T-helper 1 cell (primary cell): ENCODE data around the gene EP300.
A peak's percentile ranks its signal among the peaks of the same experiment; 100 is the strongest.
"Not testable (repeated sequence)": the region's sequence is repeated elsewhere in the genome, so short reads cannot be mapped to it uniquely, and the experiment has no call there.

ENCODE experiments used
- DNase-seq, 5 donors: peaks; one replicate each; pipeline ENCODE4 v3.0.0-alpha.2; 2012 to 2020
- total RNA-seq, 4 donors: gene quantifications; one replicate each; lab custom pipeline; 2026; lab: John Stamatoyannopoulos, UW

Gene EP300
- 160 to 221 (median 198) reads per million in 4 donors for total RNA-seq

DNA sequence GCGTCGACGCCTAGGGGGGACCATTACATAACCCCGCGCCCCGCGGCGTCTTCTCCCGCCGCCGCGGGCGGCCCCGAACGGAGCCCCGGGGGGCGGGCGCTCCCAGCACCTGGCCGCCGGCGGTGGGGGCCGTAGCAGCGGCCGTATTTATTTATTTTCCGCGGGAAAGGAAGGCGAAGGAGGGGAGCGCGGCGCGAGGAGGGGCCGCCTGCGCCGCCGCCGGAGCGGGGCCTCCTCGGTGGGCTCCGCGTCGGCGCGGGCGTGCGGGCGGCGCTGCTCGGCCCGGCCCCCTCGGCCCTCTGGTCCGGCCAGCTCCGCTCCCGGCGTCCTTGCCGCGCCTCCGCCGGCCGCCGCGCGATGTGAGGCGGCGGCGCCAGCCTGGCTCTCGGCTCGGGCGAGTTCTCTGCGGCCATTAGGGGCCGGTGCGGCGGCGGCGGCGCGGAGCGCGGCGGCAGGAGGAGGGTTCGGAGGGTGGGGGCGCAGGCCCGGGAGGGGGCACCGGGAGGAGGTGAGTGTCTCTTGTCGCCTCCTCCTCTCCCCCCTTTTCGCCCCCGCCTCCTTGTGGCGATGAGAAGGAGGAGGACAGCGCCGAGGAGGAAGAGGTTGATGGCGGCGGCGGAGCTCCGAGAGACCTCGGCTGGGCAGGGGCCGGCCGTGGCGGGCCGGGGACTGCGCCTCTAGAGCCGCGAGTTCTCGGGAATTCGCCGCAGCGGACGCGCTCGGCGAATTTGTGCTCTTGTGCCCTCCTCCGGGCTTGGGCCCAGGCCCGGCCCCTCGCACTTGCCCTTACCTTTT is at the start of gene EP300:
Gene EP300 (plus strand): TSS at position 570 of the 795 bp plus-strand sequence. CDS start 413 bp downstream, outside the sequence.
- peak; percentile 80 to 87 (median 85) for DNase-seq

DNA sequence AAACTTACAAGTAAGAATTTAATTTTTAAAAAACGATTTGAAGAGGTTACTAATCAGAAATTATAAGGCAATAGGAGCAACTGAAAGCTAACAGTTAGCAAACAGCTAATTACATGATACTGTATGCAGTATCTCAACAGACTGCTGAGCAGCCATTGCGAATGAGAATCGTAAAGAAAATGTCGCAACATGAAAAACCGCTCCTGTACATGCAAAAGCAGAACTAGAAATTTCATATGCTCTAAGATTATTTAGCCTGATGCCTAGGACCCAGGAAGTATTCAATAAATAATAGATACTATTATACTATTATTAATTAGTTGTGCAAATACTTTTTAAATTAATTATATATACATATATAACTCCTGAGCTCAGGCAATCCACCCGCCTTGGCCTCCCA is 48.7 kb upstream of the EP300 start:
- no peak for DNase-seq

DNA sequence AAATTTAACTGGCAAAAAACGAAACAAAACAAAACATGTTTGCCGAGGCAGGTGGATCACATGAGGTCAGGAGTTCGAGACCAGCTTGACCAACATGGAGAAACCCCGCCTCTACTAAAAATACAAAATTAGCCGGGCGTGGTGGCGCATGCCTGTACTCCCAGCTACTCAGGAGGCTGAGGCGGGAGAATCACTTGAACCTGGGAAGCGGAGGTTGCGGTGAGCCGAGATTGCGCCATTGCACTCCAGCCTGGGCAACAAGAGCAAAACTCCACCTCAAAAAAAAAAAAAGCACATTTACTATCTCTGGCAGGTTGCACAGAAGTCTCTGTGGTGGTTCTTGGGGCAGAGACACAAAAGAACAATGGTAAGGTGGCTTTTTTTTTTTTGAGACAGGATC is 46.8 kb upstream of the EP300 start:
- DNase-seq: not testable (repeated sequence)

DNA sequence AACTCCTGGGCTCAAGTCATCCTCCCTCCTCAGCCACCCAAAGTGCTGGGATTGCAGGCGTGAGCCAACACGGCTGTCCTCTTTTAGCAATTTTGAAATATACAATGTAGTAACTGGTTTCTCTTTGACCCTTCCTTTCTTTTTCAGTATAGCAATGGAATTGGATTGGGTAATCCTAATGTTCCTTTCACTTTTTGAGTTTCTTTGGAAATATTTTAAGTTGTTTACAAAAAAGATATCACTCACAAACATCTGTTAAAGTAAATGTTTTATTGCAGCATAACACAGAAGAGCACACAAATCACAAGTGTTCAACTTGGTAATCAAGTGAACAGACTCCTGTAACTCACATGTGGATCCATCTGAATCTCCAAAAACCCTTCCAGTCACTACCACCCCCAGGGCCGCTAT is 44.6 kb upstream of the EP300 start:
- no peak for DNase-seq

DNA sequence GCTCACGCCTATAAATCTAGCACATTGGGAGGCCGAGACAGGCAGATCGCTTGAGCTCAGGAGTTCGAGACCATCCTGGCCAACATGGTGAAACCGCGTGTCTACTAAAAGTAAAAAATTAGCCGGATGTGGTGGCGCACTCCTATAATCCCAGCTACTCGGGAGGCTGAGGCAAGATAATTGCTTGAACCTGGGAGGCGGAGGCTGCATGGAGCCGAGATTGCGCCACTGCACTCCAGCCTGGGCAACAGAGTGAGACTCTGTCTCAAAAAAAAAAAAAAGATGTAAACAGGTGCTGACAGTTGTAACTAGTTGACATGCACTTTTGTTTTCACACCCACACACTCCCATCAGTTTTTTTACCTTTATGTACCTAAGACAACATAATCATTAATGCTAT is 44.0 kb upstream of the EP300 start:
- DNase-seq: not testable (repeated sequence)

DNA sequence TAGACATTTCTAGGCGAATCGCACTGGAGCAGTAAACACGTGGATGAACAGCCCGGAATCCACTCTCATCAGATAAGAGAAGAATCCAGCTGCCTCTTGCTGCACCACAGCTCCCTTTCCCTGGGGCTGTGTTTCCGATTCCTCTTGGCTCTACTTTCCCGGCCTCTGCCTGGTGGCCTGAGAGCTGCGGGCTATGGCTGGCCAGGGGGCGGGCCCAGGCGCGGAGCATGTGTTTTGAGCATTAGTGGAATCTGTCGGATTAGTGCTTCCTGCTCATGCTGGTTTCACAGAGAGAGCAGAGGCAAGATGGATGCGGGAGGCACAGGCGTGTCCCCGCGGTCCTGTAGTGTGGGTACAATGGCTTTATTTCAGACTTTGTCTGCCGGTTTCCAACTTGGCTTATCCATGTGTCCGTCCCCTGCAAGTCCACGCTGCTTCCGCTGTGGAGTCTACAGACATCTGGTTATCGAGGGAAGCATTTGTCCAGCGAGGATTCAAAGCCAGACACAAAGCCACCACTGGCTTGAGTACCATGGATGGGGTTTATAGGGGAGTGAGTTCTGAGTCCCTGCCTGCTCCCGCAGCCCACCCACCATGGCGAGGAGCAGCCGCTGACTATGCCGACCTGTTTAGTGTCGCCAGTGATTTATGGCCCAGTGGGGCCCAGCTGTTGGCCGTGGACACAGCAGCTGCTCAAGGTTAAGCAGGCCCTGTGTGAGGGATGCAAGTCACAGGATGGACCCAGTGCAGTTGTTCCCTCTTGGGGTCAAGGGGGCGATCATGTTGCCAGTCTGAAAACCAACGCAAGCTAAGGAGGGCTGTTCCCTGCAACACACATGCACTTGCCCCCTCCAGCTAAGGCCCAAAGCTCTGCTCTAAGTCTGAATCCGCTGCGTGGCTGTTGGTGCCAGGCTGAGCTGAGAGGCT is 43.3 kb upstream of the EP300 start:
- no peak for DNase-seq

DNA sequence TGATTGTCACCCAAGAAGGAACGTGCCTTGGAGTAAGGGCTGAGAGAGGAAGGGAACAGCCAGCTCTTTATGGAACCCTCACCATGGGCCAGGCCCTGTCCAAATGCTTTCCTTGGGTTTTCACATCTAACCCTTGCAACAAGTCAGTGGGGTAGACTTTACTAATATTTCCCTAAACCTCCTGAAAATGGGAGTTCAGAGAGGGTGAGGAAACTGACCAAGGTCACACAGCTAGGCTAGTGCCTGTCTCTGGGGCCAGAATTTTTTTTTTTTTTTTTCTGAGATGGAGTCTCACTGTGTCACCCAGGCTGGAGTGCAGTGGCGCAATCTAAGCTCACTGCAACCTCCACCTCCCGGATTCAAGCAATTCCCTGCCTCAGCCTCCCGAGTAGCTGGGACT is 42.6 kb upstream of the EP300 start:
- not testable (repeated sequence) for DNase-seq

DNA sequence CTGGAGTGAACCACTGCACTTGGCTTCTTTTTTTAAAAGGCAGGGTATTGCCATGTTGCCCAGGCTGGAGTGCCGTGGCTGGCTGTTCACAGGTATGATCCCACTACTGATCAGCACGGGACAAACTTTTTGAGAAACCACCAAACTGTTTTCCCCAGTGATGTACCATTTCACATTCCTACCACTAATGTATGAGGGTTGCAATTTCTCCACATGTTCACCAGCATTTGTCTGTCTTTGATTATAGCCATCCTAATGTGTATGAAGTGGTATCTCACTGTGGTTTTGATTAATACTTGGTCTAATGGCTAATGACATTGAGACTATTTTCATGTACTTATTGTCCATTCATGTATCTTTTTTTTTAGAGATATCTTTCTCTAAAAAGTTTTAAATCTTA is 41.5 kb upstream of the EP300 start:
- no peak for DNase-seq

DNA sequence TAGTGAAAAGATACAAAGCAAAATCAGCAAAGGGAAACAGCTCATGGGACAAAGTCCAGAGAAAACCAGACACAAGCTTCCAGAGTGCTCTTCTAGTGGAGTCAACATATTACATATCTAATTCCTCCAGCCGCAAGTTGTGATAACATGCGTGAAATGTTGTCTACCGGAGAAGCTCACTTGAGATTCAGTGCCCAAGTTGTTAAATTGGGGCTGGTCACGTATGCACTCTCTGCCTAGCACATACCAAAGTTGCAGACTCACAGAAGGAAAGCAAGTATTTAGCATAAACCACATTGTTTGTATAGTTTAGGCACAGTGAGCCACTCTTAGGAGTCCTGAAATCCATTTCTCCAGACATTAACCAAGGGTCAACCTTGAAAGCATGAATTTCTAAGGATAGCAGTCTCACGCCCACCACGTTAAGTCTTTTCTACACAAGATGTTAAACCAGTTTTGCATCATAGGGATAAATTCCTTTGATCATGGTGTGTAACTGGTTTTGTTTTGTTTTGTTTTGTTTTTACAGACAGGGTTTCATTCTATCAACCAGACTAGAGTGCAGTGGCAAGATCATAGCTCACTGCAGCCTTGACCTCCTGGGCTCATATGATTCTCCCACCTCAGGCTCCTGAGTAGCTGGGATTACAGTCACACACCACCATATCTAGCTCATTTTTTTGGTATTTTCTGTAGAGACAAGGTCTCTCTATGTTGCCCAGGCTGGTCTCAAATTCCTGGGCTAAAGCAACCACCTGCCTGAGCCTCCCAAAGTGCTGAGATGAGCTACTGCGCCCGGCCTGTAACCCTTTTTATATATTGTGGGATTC is 39.5 kb upstream of the EP300 start:
- DNase-seq: no peak

DNA sequence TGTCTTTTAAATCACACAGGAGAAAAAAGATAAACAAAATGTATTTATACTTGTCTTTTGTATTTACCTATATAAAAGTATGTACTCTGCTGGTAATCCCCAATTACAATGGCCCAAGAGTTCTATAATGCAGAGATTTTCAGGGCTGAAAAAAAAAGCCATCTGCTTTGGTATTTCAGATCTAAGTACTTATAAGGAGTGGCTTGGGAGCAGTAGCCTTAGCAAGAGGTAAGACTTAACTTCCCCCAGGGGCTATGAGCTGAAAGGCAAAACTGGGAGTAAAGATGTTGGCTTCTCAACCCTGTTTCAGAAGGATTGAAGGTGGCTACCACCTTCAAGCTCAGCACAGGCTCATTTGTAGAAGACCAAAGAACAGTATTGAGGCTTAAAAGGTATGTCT is 35.3 kb upstream of the EP300 start:
- no peak for DNase-seq

DNA sequence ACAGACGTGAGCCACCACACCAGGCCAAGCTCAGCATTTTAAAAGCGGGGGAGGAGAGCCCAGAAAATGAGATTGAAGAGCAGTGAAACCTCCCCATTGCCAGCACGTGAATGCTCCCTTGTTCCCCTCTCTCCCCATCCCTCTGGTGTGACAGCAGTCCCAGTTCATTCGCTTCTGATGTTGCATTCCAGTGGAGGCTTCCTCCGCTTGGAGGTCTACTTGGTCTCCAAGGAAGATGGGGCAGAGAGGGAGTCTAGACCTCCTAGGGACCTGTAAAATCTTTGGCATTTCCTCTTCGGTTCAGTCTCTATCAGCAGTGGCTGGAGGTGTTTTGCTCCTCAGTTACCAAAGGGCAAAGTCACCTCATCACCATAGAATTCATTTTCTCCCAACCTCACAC is 30.2 kb upstream of the EP300 start:
- DNase-seq: no peak

DNA sequence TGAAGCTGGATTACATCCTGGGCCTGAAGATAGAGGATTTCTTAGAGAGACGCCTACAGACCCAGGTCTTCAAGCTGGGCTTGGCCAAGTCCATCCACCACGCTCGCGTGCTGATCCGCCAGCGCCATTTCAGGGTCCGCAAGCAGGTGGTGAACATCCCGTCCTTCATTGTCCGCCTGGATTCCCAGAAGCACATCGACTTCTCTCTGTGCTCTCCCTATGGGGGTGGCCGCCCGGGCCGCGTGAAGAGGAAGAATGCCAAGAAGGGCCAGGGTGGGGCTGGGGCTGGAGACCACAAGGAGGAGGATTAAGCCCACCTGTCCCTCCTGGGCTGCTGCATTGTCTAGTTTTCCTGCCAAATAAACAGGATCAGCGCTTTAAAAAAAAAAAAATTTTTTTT is 28.1 kb upstream of the EP300 start:
- not testable (repeated sequence) for DNase-seq

DNA sequence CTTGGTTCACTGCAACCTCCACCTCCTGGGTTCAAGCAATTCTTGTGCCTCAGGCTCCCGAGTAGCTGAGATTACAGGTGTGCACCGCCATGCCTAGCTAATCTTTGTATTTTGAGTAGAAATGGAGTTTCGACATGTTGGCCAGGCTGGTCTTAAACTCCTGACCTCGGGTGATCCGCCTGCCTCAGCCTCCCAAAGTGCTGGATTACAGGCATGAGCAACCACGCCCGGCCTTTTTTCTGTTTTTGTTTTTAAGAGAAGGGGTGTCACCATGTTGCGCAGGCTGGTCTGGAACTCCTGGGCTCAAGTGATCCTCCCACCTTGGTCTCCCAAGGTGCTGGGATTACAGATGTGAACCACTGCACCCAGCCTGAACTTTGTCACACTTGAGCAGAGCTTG is 26.1 kb upstream of the EP300 start:
- DNase-seq: not testable (repeated sequence)

DNA sequence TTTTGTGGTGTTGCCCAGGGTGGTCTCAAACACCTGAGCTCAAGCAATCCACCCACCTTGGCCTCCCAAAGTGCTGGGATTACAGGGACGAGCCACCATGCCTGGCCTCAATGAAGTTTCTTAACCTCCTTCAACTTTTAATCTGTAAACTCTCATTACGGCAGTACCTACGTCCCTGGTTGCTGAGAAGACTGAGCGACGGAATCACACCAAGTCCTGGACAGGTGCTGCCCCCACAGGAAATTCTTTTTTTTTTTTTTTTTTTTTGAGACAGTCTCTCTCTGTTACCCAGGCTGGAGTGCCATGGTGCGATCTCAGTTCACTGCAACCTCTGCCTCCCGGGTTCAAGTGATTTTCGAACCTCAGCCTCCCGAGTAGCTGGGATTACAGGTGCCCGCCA is 24.4 kb upstream of the EP300 start:
- not testable (repeated sequence) for DNase-seq

DNA sequence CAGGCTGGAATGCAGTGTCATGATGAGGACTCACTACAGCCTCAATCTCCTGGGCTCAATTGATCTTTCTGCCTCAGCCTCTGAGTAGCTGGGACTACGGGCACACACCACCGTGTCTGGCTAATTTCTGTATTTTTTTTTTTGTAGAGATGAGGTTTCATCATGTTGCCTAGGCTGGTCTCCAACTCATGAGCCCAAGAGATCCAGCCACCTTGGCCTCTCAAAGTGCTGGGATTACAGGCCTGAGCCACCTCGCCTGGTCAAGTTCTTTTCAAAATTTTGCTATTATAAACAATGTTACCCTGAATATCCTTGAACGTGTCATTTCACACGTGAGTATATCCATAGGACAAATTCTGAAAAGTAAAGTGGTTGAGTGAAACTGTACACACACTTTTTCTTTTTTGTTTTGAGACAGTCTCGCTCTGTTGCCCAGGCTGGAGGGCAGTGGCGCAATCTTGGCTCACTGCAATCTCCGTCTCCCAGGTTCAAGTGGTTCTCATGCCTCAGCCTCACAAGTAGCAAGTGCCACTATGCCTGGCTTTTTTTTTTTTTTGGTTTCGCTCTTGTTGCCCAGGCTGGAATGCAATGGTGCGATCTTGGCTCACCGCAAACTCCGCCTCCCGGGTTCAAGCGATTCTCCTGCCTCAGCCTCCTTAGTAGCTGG is 21.6 kb upstream of the EP300 start:
- no peak for DNase-seq

DNA sequence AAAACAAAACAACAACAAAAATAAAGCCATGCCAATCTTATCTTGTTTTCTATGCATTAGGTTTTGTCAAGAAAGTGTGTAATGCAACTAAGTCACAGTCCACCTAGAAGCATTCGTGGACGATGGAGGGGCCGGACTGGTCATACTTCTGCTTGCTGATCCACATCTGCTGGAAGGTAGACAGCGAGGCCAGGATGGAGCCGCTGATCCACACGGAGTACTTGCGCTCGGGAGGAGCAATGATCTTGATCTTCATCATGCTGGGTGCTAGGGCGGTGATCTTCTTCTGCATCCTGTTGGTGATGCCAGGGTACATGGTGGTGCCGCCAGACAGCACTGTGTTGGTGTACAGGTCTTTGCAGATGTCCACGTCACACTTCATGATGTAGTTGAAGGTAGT is 18.3 kb upstream of the EP300 start:
- no peak for DNase-seq

DNA sequence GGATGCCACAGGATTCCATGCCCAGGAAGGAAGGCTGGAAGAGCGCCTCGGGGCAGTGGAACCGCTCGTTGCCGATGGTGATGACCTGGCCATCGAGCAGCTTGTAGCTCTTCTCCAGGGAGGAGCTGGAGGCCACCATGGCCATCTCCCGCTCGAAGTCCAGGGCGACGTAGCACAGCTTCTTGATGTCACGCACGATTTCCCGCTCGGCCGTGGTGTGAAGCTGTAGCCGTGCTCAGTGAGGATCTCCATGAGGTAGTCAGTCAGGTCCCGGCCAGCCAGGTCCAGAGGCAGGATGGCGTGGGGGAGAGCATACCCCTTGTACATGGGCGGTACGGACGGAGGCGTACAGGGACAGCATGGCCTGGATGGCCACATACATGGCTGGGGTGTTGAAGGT is 17.9 kb upstream of the EP300 start:
- DNase-seq: no peak

DNA sequence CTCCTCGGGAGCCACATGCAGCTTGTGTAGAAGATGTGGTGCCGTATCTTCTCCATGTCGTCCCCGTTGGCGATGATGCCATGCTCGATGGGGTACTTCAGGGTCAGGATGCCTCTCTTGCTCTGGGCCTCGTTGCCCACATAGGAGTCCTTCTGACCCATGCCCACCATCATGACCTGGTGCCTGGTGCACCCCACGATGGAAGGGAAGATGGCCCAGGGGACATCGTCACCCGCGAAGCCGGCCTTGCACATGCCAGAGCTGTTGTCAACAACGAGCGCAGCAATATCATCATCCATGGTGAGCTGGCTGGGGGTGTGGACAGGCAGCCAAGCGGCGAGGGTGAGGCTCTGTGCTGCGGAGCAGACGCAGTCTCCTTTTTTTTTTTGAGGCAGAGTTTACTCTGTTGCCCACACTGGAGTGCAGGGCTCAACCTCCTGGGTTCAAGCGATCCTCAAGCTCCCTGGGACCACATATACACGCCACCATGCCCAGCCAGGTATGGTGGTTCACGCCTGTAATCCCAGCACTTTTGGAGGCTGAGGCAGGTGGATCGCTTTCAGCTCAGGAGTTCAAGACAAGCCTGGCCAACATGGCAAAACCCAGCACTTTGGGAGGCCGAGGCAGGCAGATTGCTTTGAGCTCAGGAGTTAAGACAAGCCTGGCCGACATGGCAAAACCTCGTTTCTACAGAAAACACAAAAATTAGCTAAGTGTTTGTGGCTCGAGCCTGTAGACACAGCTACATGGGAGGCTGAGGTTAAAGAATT is 17.3 kb upstream of the EP300 start:
- DNase-seq: no peak

DNA sequence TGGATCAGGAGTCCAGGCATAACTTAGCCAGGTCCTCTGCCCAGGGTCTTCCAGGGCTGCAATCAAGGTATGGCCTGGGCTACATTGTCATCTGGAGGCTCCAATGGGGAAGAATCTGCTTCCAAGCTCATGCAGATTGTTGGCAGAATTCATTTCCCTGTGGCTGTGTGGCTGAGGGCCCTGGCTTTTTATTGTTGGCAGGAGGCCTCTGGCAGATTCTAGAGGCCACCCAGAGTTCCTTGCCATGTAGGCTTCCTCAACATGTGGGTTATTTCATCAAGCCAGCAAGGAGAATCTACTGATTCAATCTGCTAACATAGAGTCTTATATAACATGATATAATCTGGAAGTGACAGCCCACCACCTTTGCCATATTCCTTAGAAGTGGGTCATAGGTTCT is 16.4 kb upstream of the EP300 start:
- no peak for DNase-seq

DNA sequence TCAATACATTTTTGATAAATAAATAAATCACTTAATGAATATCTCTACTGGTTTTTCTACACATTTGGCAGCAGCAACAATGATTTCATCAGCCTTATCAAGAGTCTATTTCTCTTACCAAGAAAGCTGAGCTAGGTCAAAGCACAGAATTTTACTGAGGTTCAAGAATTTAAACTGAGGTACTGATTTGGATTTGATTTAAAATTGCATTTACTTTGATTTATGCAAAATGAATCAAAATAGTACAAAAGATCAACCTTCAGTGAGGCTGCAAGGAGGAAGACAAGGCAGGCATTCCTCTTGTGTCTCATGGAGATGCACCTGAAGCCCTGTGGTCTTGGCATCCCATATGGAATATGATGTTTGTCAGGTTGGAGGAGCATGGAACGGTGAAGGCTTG is 15.5 kb upstream of the EP300 start:
- DNase-seq: no peak

DNA sequence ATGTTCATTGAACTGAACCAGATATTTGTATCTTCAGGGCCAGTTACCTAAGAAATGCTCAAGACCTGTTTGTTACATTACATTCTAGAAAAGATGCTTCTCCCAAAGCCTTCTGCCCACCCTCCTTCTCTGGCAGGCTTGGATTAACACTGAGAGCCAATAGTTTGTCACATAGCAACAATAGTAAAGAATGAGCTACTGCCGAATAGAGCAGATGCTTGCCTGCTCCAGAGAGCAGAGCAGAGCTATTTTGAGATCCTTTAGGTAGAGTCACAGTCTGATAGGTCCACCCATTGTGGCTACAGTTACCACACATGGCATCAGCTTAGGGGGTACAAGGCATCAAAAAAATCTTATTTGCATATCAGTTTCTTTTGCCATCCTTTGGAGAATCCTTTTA is 13.5 kb upstream of the EP300 start:
- no peak for DNase-seq

DNA sequence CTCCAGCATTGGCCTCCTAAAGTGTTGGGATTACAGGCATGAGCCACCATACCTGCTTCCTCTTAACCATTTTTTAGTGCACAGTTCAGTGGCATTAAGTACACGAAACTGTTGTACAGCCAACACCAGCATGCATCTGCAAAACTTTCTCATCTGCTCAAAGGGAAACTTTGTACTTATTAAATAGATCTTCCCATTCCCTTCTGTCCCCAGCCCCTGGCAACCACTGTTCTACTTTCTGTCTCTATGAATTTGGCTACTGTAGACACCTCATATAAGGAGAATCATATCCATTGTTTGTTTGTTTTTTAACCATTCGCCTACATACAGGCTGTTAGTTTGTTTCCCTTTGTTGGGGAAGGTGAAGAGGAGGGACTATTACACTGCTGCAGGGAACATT is 6.5 kb upstream of the EP300 start:
- DNase-seq: no peak
